Right renal cortex interstitium (tissue), 3 donors: Measurements from ENCODE around the gene OTOS. TPM values are rescaled to one million over a fixed set of nuclear protein-coding genes. Genes with fewer than 3 reads are reported as not detected.

ENCODE experiments used
- DNase-seq, 3 donors: peaks; one replicate each; pipeline ENCODE4 v3.0.0-alpha.2; 2013; ENCODE audit warnings: low read depth in 3 of 3, low spot score in 2 of 3
- polyA plus RNA-seq, 3 donors: library from polyadenylated mRNA; unstranded; fragments of 120-200 nt; gene quantifications; one replicate each; pipeline ENCODE4 v1.2.1, GENCODE V29; 2013; ENCODE audit not compliant: insufficient read length in 3 of 3

Gene OTOS
- polyA plus RNA-seq, 3 donors, result 0.33 TPM; not detected in 2

DNA sequence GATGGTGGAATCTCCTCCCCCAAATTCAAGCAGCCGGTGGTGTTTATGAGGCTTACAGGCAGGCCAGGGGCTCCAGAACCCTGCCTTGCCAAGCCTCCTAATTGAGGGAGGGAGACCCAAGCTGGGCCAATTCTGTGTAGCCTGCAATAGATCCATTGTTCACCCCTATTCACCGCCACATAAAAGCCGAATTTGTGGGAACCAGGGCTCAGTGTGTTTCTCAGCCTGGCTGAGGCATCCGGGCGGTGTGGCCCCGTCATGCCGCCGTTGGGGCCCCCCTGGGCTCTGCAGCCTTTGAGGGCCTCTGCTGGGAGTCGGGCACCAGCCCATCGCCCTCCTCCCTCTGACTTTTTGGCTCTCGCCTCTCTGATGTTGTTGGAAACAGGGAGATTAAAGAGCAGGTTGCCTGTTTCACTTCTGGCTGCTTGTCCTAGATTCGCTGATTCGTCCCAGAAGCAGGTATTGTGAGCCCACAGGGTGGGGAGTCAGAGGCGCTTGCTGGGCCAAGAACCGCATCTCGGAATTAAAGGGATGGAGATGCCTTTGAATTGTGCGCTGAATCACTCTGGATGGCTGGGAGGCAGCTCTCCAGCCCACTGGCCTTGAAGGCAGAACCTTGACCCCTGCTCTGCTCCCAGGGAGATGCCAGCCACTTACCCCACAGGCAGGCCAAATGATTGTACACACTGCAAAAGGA, 14.7 kb upstream of the OTOS start:
- no peak for DNase-seq

DNA sequence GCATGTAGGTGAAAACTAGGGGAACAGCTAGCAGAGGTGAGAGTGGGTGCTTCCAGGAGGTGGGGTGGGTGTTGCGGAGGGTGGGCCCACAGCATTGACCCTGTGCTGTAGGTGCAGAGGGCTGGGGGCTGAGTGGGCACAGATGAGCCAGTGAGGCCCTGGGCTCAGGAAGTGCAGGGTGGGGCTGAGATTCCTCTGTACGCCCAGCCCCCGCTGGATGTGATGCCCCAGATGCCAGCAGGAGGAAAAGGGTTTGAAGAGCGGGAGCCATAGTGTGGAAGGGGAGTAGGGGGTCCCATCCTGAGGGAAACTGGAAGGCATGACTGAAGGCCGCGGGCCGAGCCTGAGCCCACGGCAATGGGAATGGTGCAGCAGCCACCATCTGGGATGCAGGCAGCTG, 14.1 kb upstream of the OTOS start:
- no peak for DNase-seq

DNA sequence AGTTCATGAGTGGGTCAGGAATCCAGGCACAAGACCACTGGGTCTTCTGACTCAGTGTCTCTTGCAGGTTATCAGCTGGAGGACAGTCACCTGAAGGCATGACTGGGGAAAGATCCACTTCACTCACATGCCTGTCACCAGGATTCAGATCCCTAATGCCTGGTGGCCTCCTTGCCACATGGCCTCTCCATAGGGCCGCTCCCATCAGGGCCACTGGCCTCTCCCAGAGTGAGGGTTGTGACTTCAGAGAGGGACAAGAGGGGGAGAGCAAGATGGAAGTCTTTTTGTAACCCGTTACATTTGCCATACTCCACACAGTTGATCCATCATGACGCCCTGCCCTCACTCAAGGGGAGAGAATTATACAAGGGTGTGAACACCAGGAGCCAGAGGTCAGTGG, 13.0 kb upstream of the OTOS start:
- no peak for DNase-seq

DNA sequence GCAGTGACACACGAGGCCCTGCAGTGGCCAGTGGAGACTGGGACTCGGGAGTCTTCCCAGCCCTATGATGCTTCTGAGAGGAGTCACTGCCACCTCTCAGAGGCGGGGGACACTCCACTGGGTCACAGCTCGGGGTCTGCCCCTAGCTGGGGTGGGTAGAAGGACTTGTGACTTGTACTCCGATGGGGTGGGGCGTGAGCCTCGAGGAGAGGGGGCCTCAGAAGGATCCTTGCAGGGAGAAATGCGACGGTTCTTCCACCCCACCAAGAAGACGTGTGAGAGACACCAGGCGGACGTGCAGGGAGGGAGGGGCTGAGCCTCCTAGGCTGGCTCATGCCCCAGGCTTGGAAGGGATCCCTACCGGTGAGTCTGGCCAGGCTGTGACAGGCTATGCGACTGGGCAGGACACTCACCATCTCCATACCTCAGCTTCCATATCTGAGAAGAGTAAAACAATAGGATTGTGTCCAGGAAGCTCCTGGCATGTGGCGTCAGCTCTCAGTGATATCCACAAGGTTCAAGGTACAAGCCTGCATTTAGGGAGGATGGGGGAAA, 11.1 kb upstream of the OTOS start:
- DNase-seq, result no peak

DNA sequence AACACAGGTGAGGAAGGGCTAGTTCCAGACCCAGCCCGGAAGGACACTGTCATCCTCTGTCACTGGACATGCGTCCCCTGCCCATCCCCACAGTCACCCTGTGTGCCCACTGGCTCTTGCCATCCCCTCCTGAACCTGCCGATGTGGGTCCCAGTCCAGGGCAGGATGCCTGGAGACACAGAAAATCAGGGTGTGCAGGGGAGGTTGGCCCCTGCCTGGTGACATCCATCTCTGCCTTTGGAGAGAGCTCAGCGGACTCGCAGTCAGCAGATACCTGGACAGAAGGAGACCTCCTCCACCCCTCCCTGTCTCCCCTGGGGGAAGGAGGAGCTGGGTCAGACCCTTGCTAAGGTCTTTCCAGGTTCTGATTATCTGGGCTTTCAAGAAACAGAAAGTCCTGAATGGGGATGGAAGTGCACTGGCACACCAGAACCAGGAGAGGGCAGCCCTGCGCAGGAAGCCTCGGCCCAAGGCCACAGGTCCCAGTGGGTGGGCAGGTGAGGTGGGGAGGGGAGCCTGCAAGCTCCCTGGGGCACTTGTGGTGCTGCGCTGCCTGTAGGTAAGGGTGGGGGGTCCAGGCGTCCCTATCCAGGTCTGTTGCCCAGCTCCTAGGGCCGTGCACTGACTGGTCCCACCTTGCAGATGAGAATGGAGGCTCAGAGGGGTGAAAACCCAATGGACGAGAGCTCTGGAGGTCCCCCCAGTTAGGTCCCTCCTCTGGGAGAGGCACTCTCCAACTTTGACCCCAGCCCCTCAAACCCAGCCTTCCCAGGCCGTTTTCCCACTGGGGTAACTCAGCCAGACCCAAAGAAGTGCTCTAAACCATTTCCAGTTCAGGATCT, 9.7 kb upstream of the OTOS start:
- DNase-seq, result no peak

DNA sequence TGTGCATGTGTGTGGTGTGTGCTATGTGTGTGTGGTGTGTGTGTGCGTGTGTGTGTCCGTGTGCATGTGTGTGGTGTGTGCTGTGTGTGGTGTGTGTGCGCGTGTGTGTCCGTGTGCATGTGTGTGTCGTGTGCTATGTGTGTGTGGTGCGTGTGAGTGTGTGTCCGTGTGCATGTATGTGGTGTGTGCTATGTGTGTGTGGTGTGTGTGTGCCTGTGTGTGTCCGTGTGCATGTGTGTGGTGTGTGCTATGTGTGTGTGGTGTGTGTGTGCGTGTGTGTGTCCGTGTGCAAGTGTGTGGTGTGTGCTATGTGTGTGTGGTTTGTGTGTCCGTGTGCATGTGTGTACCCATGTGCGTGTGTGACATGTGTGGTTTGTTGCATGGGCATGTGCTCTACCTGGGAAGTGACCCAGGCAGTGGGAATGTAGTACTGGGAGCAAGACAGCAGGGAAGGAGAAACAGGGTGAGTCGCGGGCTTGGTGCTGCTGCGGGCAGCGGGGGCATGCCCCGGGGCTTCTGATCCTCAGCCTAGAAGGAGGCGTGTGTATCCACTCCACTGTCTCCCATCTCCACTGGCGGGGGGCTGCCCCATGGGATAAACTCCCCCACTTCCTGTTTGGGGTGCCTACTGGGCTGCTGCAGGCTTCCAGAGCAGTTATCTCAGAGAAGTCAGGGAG, 7.6 kb upstream of the OTOS start:
- no peak for DNase-seq

DNA sequence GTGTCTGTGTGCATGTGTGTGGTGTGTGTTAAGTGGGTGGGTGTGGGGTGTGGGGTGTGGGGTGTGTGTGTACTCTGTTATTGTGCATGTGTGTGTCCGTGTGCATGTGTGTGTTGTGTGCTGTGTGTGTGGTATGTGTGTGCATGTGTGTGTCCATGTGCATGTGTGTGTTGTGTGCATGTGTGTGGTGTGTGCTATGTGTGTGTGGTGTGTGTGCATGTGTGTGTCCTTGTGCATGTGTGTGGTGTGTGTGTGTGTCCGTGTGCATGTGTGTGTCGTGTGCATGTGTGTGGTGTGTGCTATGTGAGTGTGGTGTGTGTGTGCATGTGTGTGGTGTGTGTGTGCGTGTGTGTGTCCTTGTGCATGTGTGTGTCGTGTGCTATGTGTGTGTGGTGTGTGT, 6.9 kb upstream of the OTOS start:
- no peak for DNase-seq

DNA sequence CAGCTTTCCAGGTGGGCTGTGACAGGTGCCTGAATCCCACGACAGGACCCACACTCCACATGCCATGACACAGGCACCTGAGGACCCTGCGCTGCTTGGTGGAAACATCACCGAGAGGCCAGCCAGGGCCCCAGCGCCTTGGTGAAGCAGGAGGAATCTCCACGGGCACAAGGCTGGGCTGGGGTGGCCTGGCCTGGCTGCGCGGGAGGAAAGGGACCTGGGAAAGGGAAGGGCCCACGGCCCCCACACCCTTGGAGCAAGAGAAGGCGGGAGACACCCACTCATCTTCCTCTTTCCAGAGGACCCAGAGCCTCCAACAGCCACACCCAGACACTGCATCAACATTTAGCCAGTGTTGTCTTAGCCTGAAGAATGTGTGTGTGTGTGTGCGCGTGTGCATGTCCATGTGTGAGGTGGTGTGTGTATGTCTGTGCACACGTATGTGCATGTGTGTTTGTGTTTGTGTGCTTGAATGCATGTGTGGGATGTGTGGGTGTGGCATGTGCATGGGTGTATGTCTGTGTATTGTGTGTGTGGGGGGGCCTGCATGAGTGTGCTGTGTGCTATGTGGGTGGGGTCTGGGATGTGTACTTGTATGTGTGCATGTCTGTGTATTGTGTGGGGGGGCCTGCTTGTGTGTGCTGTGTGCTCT, 6.3 kb upstream of the OTOS start:
- DNase-seq, result no peak

DNA sequence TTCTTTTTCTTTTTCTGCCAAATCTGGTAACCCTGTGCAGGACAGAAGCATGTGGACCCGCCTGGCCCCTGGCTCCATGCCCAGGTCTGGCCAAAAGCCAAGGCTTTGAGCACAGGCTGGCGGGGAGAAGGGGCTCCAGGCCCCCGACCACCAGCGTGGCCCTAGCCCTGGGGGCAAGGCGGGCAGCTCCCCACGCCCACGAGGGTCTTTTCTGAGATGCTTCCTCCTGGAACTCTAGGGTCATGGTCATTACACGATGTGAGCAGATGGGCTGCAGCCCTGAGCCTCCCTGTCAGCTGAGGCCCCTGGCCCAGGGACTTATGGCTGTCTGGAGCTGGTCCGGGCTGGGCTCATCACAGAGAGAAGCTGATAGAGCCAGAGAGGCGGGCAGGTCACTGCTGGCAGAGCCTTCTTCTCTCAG, 5.7 kb upstream of the OTOS start:
- no peak for DNase-seq

DNA sequence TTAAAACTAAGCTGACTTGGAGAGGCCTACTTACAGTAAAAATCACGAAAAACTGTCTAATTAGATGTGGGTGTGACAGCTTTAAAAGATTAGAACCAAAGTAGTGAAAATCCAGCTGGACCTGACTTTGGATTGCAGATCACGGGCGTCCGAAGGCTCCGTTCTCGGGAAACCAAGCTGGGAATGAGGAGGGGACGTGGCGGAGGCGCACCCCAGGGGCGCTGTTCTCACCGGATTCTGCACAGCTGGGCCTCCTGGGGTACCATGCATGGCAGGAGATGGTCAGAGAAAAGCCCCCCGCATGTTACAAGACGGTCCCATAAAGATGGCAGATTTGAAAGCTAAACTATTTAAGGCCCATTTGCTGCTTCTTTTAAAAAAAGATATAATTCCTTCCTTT, 5.0 kb upstream of the OTOS start:
- DNase-seq, result no peak

DNA sequence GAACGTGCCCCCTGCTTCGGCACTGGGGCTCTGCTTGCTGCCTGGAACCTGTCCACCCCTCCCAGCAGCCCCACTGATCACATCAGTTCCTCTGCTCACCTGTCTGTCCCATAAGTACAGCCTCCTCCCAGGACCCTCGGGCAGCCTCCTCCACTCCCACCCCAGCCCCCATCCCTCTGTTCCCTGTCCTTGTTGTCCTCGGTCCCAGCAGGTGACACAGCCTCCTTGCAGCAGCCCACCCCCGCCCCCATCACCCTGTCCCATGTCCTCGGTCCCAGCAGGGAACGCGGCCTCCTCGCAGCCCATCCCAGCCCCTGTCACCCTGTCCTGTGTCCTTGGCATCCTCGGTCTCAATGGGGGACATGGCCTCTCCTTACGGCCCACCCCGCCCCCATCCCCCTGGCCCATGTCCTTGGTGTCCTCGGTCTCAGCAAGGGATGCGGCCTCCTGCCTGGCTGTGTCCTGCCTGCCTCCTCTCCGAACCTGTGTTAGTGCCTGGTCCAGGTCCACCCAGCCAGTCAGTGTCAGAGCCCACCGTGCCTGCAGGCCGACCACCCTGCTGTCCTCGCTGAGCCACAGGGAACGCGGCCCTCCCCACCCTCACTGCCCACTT, 4.3 kb upstream of the OTOS start:
- no peak for DNase-seq

DNA sequence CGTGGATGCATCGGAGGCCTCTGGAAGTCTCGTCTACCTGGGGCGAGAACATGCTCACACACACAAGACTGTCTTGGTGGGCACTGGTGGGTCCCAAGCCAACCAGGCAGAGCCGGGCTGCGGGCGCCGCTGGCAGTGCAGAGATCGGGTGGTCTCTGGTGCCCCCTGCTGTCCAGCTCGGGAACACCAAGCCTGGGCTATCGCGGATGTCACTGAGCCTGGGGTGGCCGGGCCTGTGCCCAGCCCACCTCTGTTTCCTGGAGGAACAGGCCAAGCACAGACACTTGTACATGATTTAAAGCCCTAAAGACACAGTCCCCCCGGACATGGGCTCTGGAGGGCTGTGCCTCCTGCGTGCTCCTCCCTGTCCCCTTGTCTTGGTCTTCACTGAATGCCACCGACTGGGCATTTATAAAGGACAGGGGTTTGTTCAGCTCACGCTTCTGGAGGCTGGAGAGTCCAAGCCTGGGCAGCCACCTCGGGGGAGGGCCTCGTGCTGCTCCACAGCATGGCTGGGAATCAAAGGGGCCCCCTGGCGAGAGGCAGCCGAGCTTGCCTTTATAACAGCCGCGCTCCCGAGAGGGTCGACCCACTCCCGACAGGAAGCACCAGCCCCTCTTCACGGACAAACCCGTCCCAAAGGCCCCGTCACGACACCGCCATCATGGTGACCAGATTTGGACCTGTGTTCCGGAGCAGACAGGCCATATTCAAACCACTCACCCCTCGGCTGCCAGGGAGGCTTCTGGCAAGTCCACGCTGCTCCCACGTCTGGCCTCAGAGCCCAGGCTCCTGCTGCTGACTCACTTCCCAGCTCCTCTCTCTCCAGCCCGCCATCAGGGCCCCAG, 3.6 kb upstream of the OTOS start:
- DNase-seq, result no peak

DNA sequence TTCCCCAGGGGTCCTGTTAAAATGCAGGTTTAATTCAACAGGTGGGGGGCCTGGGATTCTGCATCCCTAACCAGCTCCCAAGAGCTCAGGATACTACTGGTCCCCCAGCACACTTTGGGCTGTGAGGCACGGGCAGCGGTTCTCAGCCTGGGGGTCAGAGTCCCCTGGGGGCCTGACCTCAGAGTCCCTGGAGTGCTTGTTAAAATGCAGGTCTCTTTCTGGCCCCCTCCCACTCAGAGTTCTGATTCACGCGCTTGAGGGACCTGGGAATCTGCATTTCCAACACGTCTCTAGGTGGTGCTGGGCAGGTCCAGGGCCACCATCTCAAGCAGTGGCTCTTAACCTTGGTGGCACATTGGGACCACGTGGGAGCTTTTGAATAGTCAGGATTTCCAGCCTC, 2.8 kb upstream of the OTOS start:
- DNase-seq, result no peak

DNA sequence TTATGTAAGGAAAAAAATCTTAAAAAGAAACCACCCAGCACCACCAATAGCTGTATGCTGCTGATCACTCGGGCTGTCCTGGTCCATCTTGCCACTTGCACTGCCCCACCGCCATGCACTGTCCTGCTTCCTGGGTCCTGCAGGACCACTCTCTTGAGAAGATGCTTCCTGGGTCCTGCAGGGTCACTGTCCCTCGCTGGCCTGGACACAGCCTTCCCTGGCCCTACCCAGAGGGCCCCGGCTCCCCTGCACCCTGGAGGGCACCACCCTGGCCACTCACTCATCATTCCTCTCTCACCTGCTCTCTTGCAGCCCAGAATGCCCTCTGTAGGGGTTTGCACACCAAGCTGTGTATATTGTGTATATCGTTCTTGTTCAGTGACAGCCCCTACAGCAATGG, 2.4 kb upstream of the OTOS start:
- DNase-seq, result no peak

DNA sequence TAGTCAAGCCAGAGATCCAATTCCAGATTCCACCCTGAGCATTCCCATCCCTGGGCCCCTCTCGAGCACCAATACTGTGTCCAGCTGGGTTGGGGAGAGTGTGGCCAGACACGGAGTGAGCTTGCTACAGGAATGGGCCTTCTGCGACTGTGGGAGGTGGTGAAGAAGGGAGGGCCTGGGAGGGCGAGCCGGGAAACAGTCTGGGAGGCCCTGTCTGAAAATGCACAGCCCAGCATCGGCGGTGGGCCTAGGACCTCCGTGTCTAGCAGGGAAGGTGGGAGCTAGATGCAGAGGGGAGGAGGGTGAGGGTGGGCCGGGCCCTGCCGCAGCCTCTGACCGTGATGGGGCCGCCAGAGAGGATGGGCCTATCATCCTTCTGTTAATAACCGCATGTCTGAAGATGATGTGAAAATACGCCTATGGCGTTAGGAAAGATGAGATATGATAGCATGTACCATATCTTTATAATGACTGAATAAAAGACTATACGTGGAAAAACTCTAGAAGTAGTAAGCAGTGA, 1.9 kb upstream of the OTOS start:
- no peak for DNase-seq

DNA sequence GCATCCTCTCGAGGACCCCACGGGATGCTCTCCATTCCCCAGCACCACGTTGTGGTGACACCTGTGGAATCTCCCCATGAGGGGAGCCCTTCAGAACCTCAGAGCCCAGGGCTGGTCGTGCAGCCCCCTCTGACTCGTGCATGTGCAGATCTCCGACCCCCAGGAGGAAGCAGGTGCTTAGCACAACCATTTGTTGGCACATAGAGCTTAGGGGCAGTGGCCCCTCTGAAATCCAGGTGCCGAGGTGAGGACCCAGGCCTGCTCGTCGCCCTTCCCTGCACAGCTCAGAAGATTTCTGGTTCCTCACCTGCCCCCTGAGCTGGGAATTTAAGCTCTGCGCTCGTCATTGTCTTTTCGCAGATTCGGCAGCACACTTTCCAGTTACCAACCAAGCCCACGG, 1.3 kb upstream of the OTOS start:
- no peak for DNase-seq

DNA sequence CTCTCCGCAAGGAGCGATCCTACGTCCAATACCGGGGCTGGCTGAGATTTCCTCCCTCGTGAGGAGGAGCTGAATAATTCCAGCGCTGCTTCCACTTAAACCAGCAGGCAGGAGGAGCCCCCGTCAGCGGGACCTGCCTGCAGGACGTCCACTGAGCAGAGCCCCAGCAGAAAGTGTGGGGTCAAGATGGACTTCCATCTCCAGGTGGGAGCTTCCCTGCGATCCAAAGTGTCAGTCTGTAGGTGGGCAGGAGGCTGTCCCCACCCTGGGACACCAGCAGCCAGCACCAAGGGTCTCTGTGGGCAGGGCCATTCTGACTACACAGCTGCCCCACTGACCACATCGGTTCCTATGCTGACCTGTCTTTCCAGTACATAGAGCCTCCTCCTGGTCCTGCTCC, 462 bp upstream of the OTOS start:
- DNase-seq, result no peak

DNA sequence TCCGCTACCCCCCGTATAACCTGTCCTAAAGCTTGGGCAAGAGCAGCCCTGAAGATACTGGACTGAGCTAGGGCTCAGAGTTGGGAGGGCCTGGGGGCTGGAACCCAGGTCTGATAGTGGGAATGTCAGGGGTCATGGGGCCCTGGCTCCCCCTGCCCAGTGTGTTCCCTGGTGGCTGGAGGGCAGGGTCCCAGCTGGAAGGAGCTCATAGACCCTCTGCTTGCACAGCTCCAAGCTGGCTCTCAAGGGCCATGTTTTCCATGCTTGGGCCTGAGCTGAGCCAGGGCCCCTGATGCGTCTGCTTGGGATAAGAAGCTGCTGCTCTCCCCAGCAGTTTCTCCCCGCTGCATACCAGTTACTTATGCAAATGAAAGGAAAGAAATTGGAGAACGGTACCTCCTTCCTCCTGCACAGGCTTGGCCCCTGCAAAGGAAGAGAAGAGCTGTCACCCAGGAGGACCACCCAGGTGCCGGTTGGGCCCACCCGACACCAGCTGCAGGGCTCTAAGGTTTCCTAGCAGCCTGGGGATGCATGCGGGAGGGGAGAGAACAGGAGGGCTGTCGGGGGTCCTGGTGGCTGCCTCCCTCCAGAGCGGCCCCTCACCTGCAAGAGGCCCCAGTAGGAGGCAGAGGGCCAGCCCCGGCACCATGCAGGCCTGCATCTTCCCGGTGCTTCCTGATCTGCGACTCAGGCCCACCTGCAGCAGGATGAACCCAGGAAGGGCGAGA, 628 bp downstream of the OTOS start:
- DNase-seq, result no peak

DNA sequence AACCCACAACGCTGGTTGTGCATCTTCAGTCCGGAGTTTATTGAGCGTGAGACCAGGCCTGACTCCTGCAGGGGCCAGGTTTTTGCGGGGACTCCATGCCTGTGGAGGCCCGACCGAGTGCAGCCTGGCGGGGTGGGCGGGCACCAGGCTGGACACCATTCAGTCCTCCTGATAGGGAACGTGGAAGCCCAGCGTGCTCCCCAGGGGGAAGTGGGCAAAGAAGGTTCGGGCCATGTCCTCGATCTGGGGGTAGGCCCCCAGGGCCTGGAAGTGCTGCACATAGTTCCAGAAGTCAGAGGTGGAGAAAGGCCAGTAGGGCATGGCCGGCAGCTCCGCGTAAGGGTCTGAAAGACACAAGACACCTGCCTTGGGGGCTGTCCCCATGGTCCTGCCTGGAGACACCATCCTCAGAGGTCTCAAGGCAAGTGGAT, 1.4 kb downstream of the OTOS start:
- DNase-seq, result no peak
